Measurements from ENCODE around the gene H2AZ1. TPM values are rescaled to one million over a fixed set of nuclear protein-coding genes. Genes with fewer than 3 reads are reported as not detected.

Gene H2AZ1
- total and polyA plus RNA-seq, 2 donors from 2014 or later, result 98.5 to 154 TPM

GRCh38 chr4:99947190-99947578 lies 2.9 kb downstream of the H2AZ1 start:
- DNase-seq (peak in 1 of 5 donors; percentile 5), FAIRE-seq (no peak)
- Histone ChIP-seq H3K9me3 (ENCODE audit: control insufficient read depth in 2 of 3, insufficient read depth in 1 of 3, low read length in 3 of 3) (no peaks in the 10 kb centered on the region), H3K36me3 (ENCODE audit: control insufficient read depth in 2 of 3, insufficient read depth in 3 of 3, low read length in 3 of 3) (no peaks in the 10 kb centered on the region), H3K4me3 (ENCODE audit: low read length in 3 of 3) (peak overlapping the region; percentile 32 to 88 (median 68)), H3K9ac (ENCODE audit: low read length in 3 of 3) (peak overlapping the region; percentile 12 to 73 (median 30)), H3K27me3 (ENCODE audit: control insufficient read depth, insufficient read depth, low read length) (no peaks in the 10 kb centered on the region), H3K27ac (ENCODE audit: low read depth in 2 of 2, low read length in 2 of 2) (peak overlapping the region; percentile 94 to 96), H3K4me1 (ENCODE audit: control insufficient read depth in 2 of 3, insufficient read depth in 2 of 3, low read depth in 1 of 3, low read length in 3 of 3) (peaks cover 0 to 29% (median 13%) of the 10 kb centered on the region in 3 donors)
- intact Hi-C loops (cut with DNase I), result no loop called here
- no peak for TF ChIP-seq CTCF (IDR thresholded peaks at IDR 0.05; ENCODE audit: borderline replicate concordance, extremely low read depth, insufficient read depth)

GRCh38 chr4:99946356-99947189 lies 3.5 kb downstream of the H2AZ1 start, which contains the start of gene DNAJB14:
TSS of gene DNAJB14 (minus strand) at chr4:99946618. CDS start at chr4:99946571, 47 bp downstream.
- peaks cover 0 to 29% (median 13%) of the 10 kb centered on the region in 3 donors for H3K4me1 ChIP-seq (ENCODE audit: control insufficient read depth in 2 of 3, insufficient read depth in 2 of 3, low read depth in 1 of 3, low read length in 3 of 3)
- H3K27me3 ChIP-seq (ENCODE audit: control insufficient read depth, insufficient read depth, low read length), result no peaks in the 10 kb centered on the region
- H3K27ac ChIP-seq (ENCODE audit: low read depth in 2 of 2, low read length in 2 of 2), result peak within 1 kb of the TSS; percentile 94 to 96
- DNase-seq (peak; percentile 78 to 94 (median 87)), FAIRE-seq (no peak)
- H3K4me3 ChIP-seq (ENCODE audit: low read length in 3 of 3), result peak within 1 kb of the TSS; percentile 68 to 95 (median 91)
- H3K9me3 ChIP-seq (ENCODE audit: control insufficient read depth in 2 of 3, insufficient read depth in 1 of 3, low read length in 3 of 3), result no peaks in the 10 kb centered on the region
- intact Hi-C loops (cut with DNase I), result no loop called here
- no peaks in the 10 kb centered on the region for H3K36me3 ChIP-seq (ENCODE audit: control insufficient read depth in 2 of 3, insufficient read depth in 3 of 3, low read length in 3 of 3)
- no peak for TF ChIP-seq CTCF (IDR thresholded peaks at IDR 0.05; ENCODE audit: borderline replicate concordance, extremely low read depth, insufficient read depth)
- peak within 1 kb of the TSS; percentile 73 to 91 (median 83) for H3K9ac ChIP-seq (ENCODE audit: low read length in 3 of 3)

- peak overlapping the region; percentile 81 to 96 for H3K27ac ChIP-seq (ENCODE audit: low read depth in 2 of 2, low read length in 2 of 2)
- no peaks in the 10 kb centered on the region for H3K9me3 ChIP-seq (ENCODE audit: control insufficient read depth in 2 of 3, insufficient read depth in 1 of 3, low read length in 3 of 3)
- H3K27me3 ChIP-seq (ENCODE audit: control insufficient read depth, insufficient read depth, low read length), result no peaks in the 10 kb centered on the region
- peak overlapping the region; percentile 57 to 91 (median 83) for H3K9ac ChIP-seq (ENCODE audit: low read length in 3 of 3)
- intact Hi-C loops (cut with DNase I), result no loop called here
- DNase-seq (peak in 2 of 5 donors; percentile 57 to 58), FAIRE-seq (no peak)
- peak; percentile 0 for TF ChIP-seq CTCF (IDR thresholded peaks at IDR 0.05; ENCODE audit: borderline replicate concordance, extremely low read depth, insufficient read depth)
- peaks cover 0 to 24% (median 13%) of the 10 kb centered on the region in 3 donors for H3K4me1 ChIP-seq (ENCODE audit: control insufficient read depth in 2 of 3, insufficient read depth in 2 of 3, low read depth in 1 of 3, low read length in 3 of 3)
- H3K36me3 ChIP-seq (ENCODE audit: control insufficient read depth in 2 of 3, insufficient read depth in 3 of 3, low read length in 3 of 3), result no peaks in the 10 kb centered on the region
- peak overlapping the region; percentile 68 to 95 (median 91) for H3K4me3 ChIP-seq (ENCODE audit: low read length in 3 of 3)
Measured at GRCh38 chr4:99945718-99946355, 4.2 kb downstream of the H2AZ1 start.
